ENCODE results near the gene LPP.

- TF ChIP-seq POLR2AphosphoS5 (IDR thresholded peaks at IDR 0.05; ENCODE audit: low read depth, low read length) (no peak), FOXP2 (optimal IDR thresholded peaks at IDR 0.05; ENCODE audit: borderline replicate concordance, extremely low read depth, extremely low read length, insufficient read depth) (no peak), REST (IDR thresholded peaks at IDR 0.05; ENCODE audit: insufficient read depth in 1 of 2, low read depth in 2 of 2, low read length in 2 of 2) (no peak)
These were observed 569.0 kb downstream of the LPP start for GRCh38 chr3:188722963-188723362.
